Osteocyte (in vitro differentiated cells): ENCODE results near the gene LBHD1. TPM values are rescaled to one million over a fixed set of nuclear protein-coding genes. Genes with fewer than 3 reads are reported as not detected.
"Not testable (repeated sequence)": the region's sequence is repeated elsewhere in the genome, so short reads cannot be mapped to it uniquely, and the experiment has no call there.

Source experiments
- DNase-seq: peaks from one replicate; pipeline ENCODE4 v3.0.0; 2021; ENCODE audit warnings: mixed read lengths; ENCODE audit not compliant: unreplicated experiment; ENCODE audit errors: extremely low spot score
- H3K27ac Mint-ChIP-seq: one replicate; pipeline ENCODE4 v1.8.0; 2021; ENCODE audit warnings: mild to moderate bottlenecking, mixed read lengths; ENCODE audit not compliant: unreplicated experiment
- H3K27me3 Mint-ChIP-seq: one replicate; pipeline ENCODE4 v1.8.0; 2021; ENCODE audit warnings: mixed read lengths; ENCODE audit not compliant: unreplicated experiment
- H3K36me3 Mint-ChIP-seq: one replicate; pipeline ENCODE4 v1.8.0; 2021; ENCODE audit warnings: mixed read lengths; ENCODE audit not compliant: unreplicated experiment
- H3K4me1 Mint-ChIP-seq: one replicate; pipeline ENCODE4 v1.8.0; 2021; ENCODE audit warnings: mixed read lengths; ENCODE audit not compliant: unreplicated experiment
- H3K4me3 Mint-ChIP-seq: one replicate; pipeline ENCODE4 v1.8.0; 2021; ENCODE audit warnings: mild to moderate bottlenecking, moderate library complexity, mixed read lengths; ENCODE audit not compliant: unreplicated experiment
- H3K9me3 Mint-ChIP-seq: one replicate; pipeline ENCODE4 v1.8.0; 2021; ENCODE audit warnings: mixed read lengths; ENCODE audit not compliant: unreplicated experiment
- total RNA-seq: library from RNA; stranded (reverse); gene quantifications from 2 replicates; pipeline ENCODE4 v1.2.1, GENCODE V29; 2021
- TF ChIP-seq, protein P1 (sequence below): fragments of 200-600 bp; sonication (generic); IDR thresholded peaks from 2 replicates; pipeline ENCODE4 v1.5.0; 2021; ENCODE audit warnings: antibody characterized with exemption, mild to moderate bottlenecking, moderate library complexity

Gene LBHD1
- total RNA-seq, 1 donor from 2014 or later = 7.3 TPM

GRCh38 chr11:62678770-62679696, 7.0 kb upstream of the LBHD1 start, which contains the start of gene UBXN1:
UBXN1 (minus strand) TSS chr11:62679073; CDS start chr11:62678923, 150 bp downstream.
- TF ChIP-seq, protein P1, sequence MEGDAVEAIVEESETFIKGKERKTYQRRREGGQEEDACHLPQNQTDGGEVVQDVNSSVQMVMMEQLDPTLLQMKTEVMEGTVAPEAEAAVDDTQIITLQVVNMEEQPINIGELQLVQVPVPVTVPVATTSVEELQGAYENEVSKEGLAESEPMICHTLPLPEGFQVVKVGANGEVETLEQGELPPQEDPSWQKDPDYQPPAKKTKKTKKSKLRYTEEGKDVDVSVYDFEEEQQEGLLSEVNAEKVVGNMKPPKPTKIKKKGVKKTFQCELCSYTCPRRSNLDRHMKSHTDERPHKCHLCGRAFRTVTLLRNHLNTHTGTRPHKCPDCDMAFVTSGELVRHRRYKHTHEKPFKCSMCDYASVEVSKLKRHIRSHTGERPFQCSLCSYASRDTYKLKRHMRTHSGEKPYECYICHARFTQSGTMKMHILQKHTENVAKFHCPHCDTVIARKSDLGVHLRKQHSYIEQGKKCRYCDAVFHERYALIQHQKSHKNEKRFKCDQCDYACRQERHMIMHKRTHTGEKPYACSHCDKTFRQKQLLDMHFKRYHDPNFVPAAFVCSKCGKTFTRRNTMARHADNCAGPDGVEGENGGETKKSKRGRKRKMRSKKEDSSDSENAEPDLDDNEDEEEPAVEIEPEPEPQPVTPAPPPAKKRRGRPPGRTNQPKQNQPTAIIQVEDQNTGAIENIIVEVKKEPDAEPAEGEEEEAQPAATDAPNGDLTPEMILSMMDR = no peak
- no peaks in the 10 kb centered on the region for H3K9me3 Mint-ChIP-seq
- H3K4me3 Mint-ChIP-seq = peak within 1 kb of the TSS; percentile 85

GRCh38 chr11:62678433-62678769, 6.3 kb upstream of the LBHD1 start:
- Mint-ChIP-seq H3K4me3 (peak overlapping the region; percentile 85), H3K4me1 (peaks cover 37% of the 10 kb centered on the region), H3K27ac (peak overlapping the region; percentile 95), H3K36me3 (peaks cover 21% of the 10 kb centered on the region), H3K9me3 (no peaks in the 10 kb centered on the region), H3K27me3 (no peaks in the 10 kb centered on the region)
- TF ChIP-seq, protein P1 = no peak
- DNase-seq = no peak

More at GRCh38 chr11:62678770-62679696, 7.0 kb upstream of the LBHD1 start, which contains the start of gene UBXN1:
- Mint-ChIP-seq H3K4me1 (peaks cover 35% of the 10 kb centered on the region), H3K27ac (peak within 1 kb of the TSS; percentile 95), H3K27me3 (no peaks in the 10 kb centered on the region), H3K36me3 (peaks cover 21% of the 10 kb centered on the region)
- DNase-seq = peak; percentile 93

GRCh38 chr11:62677714-62678113, 5.6 kb upstream of the LBHD1 start:
- H3K27ac Mint-ChIP-seq = peak overlapping the region; percentile 95

DNA sequence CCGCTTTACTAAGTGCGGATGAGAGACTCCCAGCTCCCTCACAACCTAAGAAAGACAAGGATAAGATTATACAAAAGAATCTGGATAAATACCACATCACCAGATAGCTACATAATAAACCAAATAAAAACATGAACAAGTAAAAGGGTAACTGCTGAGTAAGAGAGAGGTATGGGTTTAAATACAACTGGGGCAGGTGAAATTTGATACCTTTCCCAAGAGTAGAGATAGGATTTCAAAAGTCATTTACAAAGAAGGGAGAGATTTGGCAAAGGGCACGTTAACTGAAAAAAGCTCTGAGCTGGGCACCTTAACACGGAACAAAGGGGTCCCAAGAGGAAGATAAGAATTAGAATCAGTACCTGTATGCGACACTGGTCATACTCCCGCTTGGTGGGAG, 5.1 kb upstream of the LBHD1 start:
- Mint-ChIP-seq H3K4me3 (peak overlapping the region; percentile 50), H3K9me3 (no peaks in the 10 kb centered on the region), H3K27ac (no peak overlapping the region), H3K36me3 (peaks cover 21% of the 10 kb centered on the region), H3K27me3 (no peaks in the 10 kb centered on the region), H3K4me1 (peaks cover 48% of the 10 kb centered on the region)
- TF ChIP-seq, protein P1 = no peak
- DNase-seq = no peak

More at GRCh38 chr11:62677714-62678113, 5.6 kb upstream of the LBHD1 start:
- no peak for DNase-seq
- TF ChIP-seq, protein P1 = no peak
- peak overlapping the region; percentile 85 for H3K4me3 Mint-ChIP-seq
- H3K4me1 Mint-ChIP-seq = peaks cover 43% of the 10 kb centered on the region
- H3K9me3 Mint-ChIP-seq = no peaks in the 10 kb centered on the region
- H3K36me3 Mint-ChIP-seq = peaks cover 21% of the 10 kb centered on the region
- H3K27me3 Mint-ChIP-seq = no peaks in the 10 kb centered on the region

GRCh38 chr11:62676698-62677097, 4.6 kb upstream of the LBHD1 start:
- TF ChIP-seq, protein P1 = no peak
- Mint-ChIP-seq H3K27ac (no peak overlapping the region), H3K36me3 (peaks cover 21% of the 10 kb centered on the region), H3K4me3 (peak overlapping the region; percentile 50), H3K9me3 (no peaks in the 10 kb centered on the region), H3K27me3 (no peaks in the 10 kb centered on the region), H3K4me1 (peaks cover 50% of the 10 kb centered on the region)
- DNase-seq = no peak

- H3K4me3 Mint-ChIP-seq, H3K27ac Mint-ChIP-seq, H3K27me3 Mint-ChIP-seq, H3K9me3 Mint-ChIP-seq, DNase-seq: not testable (repeated sequence)
- Mint-ChIP-seq H3K4me1 (peaks cover 54% of the 10 kb centered on the region), H3K36me3 (peaks cover 22% of the 10 kb centered on the region)
These were observed 3.3 kb upstream of the LBHD1 start for GRCh38 chr11:62675415-62675814.
